Measurements from ENCODE around the gene SLC5A9.
A peak's percentile ranks its signal among the peaks of the same experiment; 100 is the strongest.
"Not testable (repeated sequence)": the region's sequence is repeated elsewhere in the genome, so short reads cannot be mapped to it uniquely, and the experiment has no call there.

Gene SLC5A9

GRCh38 chr1:48222501-48223242 is at the start of gene SLC5A9:
Gene SLC5A9 (plus strand): TSS chr1:48222716. CDS start chr1:48222737, 21 bp downstream.
- no peak for DNase-seq (ENCODE audit: low read depth in 2 of 2)

- DNase-seq (ENCODE audit: low read depth in 2 of 2) = no peak
Observed at GRCh38 chr1:48175116-48175515, 47.4 kb upstream of the SLC5A9 start.

- no peak for DNase-seq (ENCODE audit: low read depth in 2 of 2)
Observed at GRCh38 chr1:48177257-48177656, 45.3 kb upstream of the SLC5A9 start.

GRCh38 chr1:48181669-48182367 is 40.7 kb upstream of the SLC5A9 start:
- DNase-seq (ENCODE audit: low read depth in 2 of 2) = no peak

- no peak for DNase-seq (ENCODE audit: low read depth in 2 of 2)
Observed at GRCh38 chr1:48182439-48182838, 40.1 kb upstream of the SLC5A9 start.

- no peak for DNase-seq (ENCODE audit: low read depth in 2 of 2)
Observed at GRCh38 chr1:48186306-48186839, 36.1 kb upstream of the SLC5A9 start.

GRCh38 chr1:48187969-48188563 is 34.5 kb upstream of the SLC5A9 start:
- no peak for DNase-seq (ENCODE audit: low read depth in 2 of 2)

GRCh38 chr1:48190881-48191280 is 31.6 kb upstream of the SLC5A9 start:
- DNase-seq (ENCODE audit: low read depth in 2 of 2) = no peak

- DNase-seq (ENCODE audit: low read depth in 2 of 2) = no peak
Observed at GRCh38 chr1:48194801-48195200, 27.7 kb upstream of the SLC5A9 start.

- no peak for DNase-seq (ENCODE audit: low read depth in 2 of 2)
Observed at GRCh38 chr1:48196237-48196636, 26.3 kb upstream of the SLC5A9 start.

GRCh38 chr1:48198970-48199369 is 23.5 kb upstream of the SLC5A9 start:
- DNase-seq (ENCODE audit: low read depth in 2 of 2) = no peak

- DNase-seq (ENCODE audit: low read depth in 2 of 2) = no peak
Observed at GRCh38 chr1:48200166-48200900, 22.2 kb upstream of the SLC5A9 start.

GRCh38 chr1:48202030-48202752 is 20.3 kb upstream of the SLC5A9 start:
- peak; percentile 31 to 60 for DNase-seq (ENCODE audit: low read depth in 2 of 2)

- DNase-seq (ENCODE audit: low read depth in 2 of 2) = no peak
Observed at GRCh38 chr1:48203287-48203900, 19.1 kb upstream of the SLC5A9 start.

- DNase-seq (ENCODE audit: low read depth in 2 of 2) = no peak
Observed at GRCh38 chr1:48205522-48205921, 17.0 kb upstream of the SLC5A9 start.

- no peak for DNase-seq (ENCODE audit: low read depth in 2 of 2)
Observed at GRCh38 chr1:48206371-48206770, 16.1 kb upstream of the SLC5A9 start.

- no peak for DNase-seq (ENCODE audit: low read depth in 2 of 2)
Observed at GRCh38 chr1:48207131-48207530, 15.4 kb upstream of the SLC5A9 start.

GRCh38 chr1:48207536-48208075 is 14.9 kb upstream of the SLC5A9 start:
- DNase-seq (ENCODE audit: low read depth in 2 of 2) = no peak

- DNase-seq (ENCODE audit: low read depth in 2 of 2) = no peak
Observed at GRCh38 chr1:48208251-48208650, 14.3 kb upstream of the SLC5A9 start.

GRCh38 chr1:48208652-48209051 is 13.9 kb upstream of the SLC5A9 start:
- DNase-seq (ENCODE audit: low read depth in 2 of 2) = no peak

- DNase-seq (ENCODE audit: low read depth in 2 of 2) = not testable (repeated sequence)
Observed at GRCh38 chr1:48213462-48213861, 9.1 kb upstream of the SLC5A9 start.

Data from stimulated activated CD4-positive, alpha-beta T cell treated with anti-CD3 and anti-CD28 coated beads, Interleukin-12 subunit alpha, Interleukin-12 subunit beta, amount 100 ng/mL, for 24 hours (primary cell).